IMR-90 (cell line): Measurements from ENCODE around the gene DCUN1D5. TPM values are rescaled to one million over a fixed set of nuclear protein-coding genes. Genes with fewer than 3 reads are reported as not detected.

ENCODE experiments used
- ATAC-seq: fragments of 200-7000 bp; cut with Tn5 transposase; 2 replicates; pipeline ENCODE4 v1.9.1; 2020; ENCODE audit warnings: low read depth, mild to moderate bottlenecking, moderate library complexity
- BruUV-seq: library from RNA; stranded (reverse); fragments of 400-500 nt; replicated peaks from 2 replicates; lab custom pipeline; 2021; lab: Mats Ljungman, UMichigan
- CTCF ChIA-PET: fragments of 300-600 bp; formaldehyde crosslinking; extraction: SDS; loops from one replicate; lab custom pipeline; 2021; ENCODE audit warnings: antibody characterized with exemption; lab: Yijun Ruan, JAX
- POLR2A ChIA-PET: fragments of 300-600 bp; sonication (Branson Sonifier 250); formaldehyde crosslinking; loops from one replicate; lab custom pipeline; 2022; ENCODE audit warnings: antibody characterized with exemption; ENCODE audit not compliant: unreplicated experiment; lab: Charles Lee
- DNase-seq: peaks from one replicate; pipeline ENCODE4 v3.0.0; 2013
- H2AFZ ChIP-seq: replicated peaks from 2 replicates; pipeline ENCODE3; 2013; ENCODE audit warnings: low read length, mild to moderate bottlenecking; ENCODE audit not compliant: poor library complexity
- H2AK5ac ChIP-seq: 2 replicates; pipeline ENCODE4 v1.6.1; 2013; ENCODE audit warnings: low read depth, low read length, inconsistent platforms
- H2AK9ac ChIP-seq: replicated peaks from 2 replicates; pipeline ENCODE3; 2013; ENCODE audit warnings: mild to moderate bottlenecking, low read depth, low read length, moderate library complexity; ENCODE audit not compliant: poor library complexity
- H2BK120ac ChIP-seq: 2 replicates; pipeline ENCODE4 v1.6.1; 2013; ENCODE audit warnings: low read depth, low read length, inconsistent platforms
- H2BK15ac ChIP-seq: 3 replicates; pipeline ENCODE4 v1.6.1; 2013; ENCODE audit warnings: low read depth, low read length, inconsistent platforms
- H2BK20ac ChIP-seq: 2 replicates; pipeline ENCODE4 v1.6.1; 2013; ENCODE audit warnings: low read depth, mild to moderate bottlenecking, inconsistent platforms, low read length, moderate library complexity
- H2BK5ac ChIP-seq: 2 replicates; pipeline ENCODE4 v1.6.1; 2013; ENCODE audit warnings: mild to moderate bottlenecking, low read depth, low read length, inconsistent platforms; ENCODE audit not compliant: poor library complexity, severe bottlenecking
- H3K14ac ChIP-seq: replicated peaks from 2 replicates; pipeline ENCODE4 v1.6.1; 2013; ENCODE audit warnings: low read depth, low read length, inconsistent platforms
- H3K18ac ChIP-seq: 2 replicates; pipeline ENCODE4 v1.6.1; 2013; ENCODE audit warnings: low read depth, low read length, control low read depth
- H3K23ac ChIP-seq: 2 replicates; pipeline ENCODE4 v1.6.1; 2013; ENCODE audit warnings: low read depth, low read length, inconsistent platforms
- H3K27ac ChIP-seq: 2 replicates; pipeline ENCODE4 v1.5.1; 2013; ENCODE audit warnings: mild to moderate bottlenecking, control low read depth, low read length; ENCODE audit not compliant: insufficient read depth
- H3K27me3 ChIP-seq: 2 replicates; pipeline ENCODE4 v1.6.1; 2013; ENCODE audit warnings: low read length; ENCODE audit not compliant: control insufficient read depth, insufficient read depth
- H3K36me3 ChIP-seq: 2 replicates; pipeline ENCODE4 v1.6.1; 2013; ENCODE audit warnings: low read length, mixed read lengths; ENCODE audit not compliant: control insufficient read depth, insufficient read depth
- H3K4ac ChIP-seq: 2 replicates; pipeline ENCODE4 v1.6.1; 2013; ENCODE audit warnings: low read depth, low read length, inconsistent platforms
- H3K4me1 ChIP-seq: 2 replicates; pipeline ENCODE4 v1.6.1; 2013; ENCODE audit warnings: low read length, mixed read lengths; ENCODE audit not compliant: control insufficient read depth, insufficient read depth
- H3K4me2 ChIP-seq: 2 replicates; pipeline ENCODE4 v1.6.1; 2013; ENCODE audit warnings: low read depth, mild to moderate bottlenecking, control low read depth, low read length, moderate library complexity
- H3K4me3 ChIP-seq: 2 replicates; pipeline ENCODE4 v1.5.1; 2013; ENCODE audit warnings: low read depth, mild to moderate bottlenecking, control low read depth, low read length, moderate library complexity; ENCODE audit not compliant: insufficient read depth
- H3K56ac ChIP-seq: 2 replicates; pipeline ENCODE4 v1.6.1; 2013; ENCODE audit warnings: low read length, inconsistent platforms; ENCODE audit not compliant: insufficient read depth; ENCODE audit errors: extremely low read depth
- H3K79me1 ChIP-seq, 2 experiments: 2 replicates each; pipeline ENCODE4 v1.6.1; 2013; ENCODE audit warnings: low read length in 2 of 2, inconsistent platforms in 1 of 2, low read depth in 1 of 2
- H3K9ac ChIP-seq: 2 replicates; pipeline ENCODE4 v1.6.1; 2013; ENCODE audit warnings: low read depth, low read length, control low read depth
- H3K9me1 ChIP-seq: 2 replicates; pipeline ENCODE4 v1.6.1; 2013; ENCODE audit warnings: low read length, inconsistent platforms; ENCODE audit not compliant: insufficient read depth
- H3K9me3 ChIP-seq: 2 replicates; pipeline ENCODE4 v1.6.1; 2013; ENCODE audit warnings: low read length; ENCODE audit not compliant: control insufficient read depth, insufficient read depth
- H4K20me1 ChIP-seq: 2 replicates; pipeline ENCODE4 v1.6.1; 2013; ENCODE audit warnings: low read length, inconsistent platforms; ENCODE audit not compliant: insufficient read depth
- H4K5ac ChIP-seq: 2 replicates; pipeline ENCODE4 v1.6.1; 2013; ENCODE audit warnings: mild to moderate bottlenecking, low read depth, low read length, control low read depth
- H4K8ac ChIP-seq, 2 experiments: 2 replicates each; pipeline ENCODE4 v1.6.1; 2013; ENCODE audit warnings: low read depth in 2 of 2, low read length in 2 of 2, control low read depth in 1 of 2, inconsistent platforms in 1 of 2
- H4K91ac ChIP-seq: 2 replicates; pipeline ENCODE4 v1.6.1; 2013; ENCODE audit warnings: low read depth, low read length, inconsistent platforms; ENCODE audit not compliant: insufficient read depth
- BHLHE40 ChIP-seq: fragments of 150-350 bp; IDR thresholded peaks from 2 replicates; pipeline ENCODE4 v1.6.1; 2016; ENCODE audit warnings: mild to moderate bottlenecking, low read depth, low read length
- CEBPB ChIP-seq: IDR thresholded peaks from 2 replicates; pipeline ENCODE4 v1.6.1; 2012; ENCODE audit warnings: low read depth, low read length, improper control_type of control experiment
- CHD1 ChIP-seq: IDR thresholded peaks from 2 replicates; pipeline ENCODE4 v1.6.1; 2012; ENCODE audit warnings: low read depth, low read length, improper control_type of control experiment
- FOS ChIP-seq: fragments of 150-350 bp; IDR thresholded peaks from 2 replicates; pipeline ENCODE4 v1.6.1; 2016; ENCODE audit warnings: low read depth, low read length
- MAFK ChIP-seq: IDR thresholded peaks from 2 replicates; pipeline ENCODE4 v1.6.1; 2012; ENCODE audit warnings: low read depth, low read length, improper control_type of control experiment
- MAZ ChIP-seq: IDR thresholded peaks from 2 replicates; pipeline ENCODE4 v1.6.1; 2012; ENCODE audit warnings: low read depth, mild to moderate bottlenecking, low read length, improper control_type of control experiment, moderate library complexity, borderline replicate concordance
- MXI1 ChIP-seq: IDR thresholded peaks from 2 replicates; pipeline ENCODE4 v1.6.1; 2012; ENCODE audit warnings: low read depth, mild to moderate bottlenecking, low read length, moderate library complexity, borderline replicate concordance
- NFE2L2 ChIP-seq: fragments of 150-350 bp; IDR thresholded peaks from 2 replicates; pipeline ENCODE4 v1.6.1; 2016; ENCODE audit warnings: low read depth, mild to moderate bottlenecking, low read length
- POLR2A ChIP-seq: IDR thresholded peaks from 2 replicates; pipeline ENCODE4 v1.6.1; 2012; ENCODE audit warnings: mild to moderate bottlenecking, low read depth, low read length
- RAD21 ChIP-seq: IDR thresholded peaks from 2 replicates; pipeline ENCODE4 v1.6.1; 2012; ENCODE audit warnings: low read length, improper control_type of control experiment
- RCOR1 ChIP-seq: IDR thresholded peaks from 2 replicates; pipeline ENCODE4 v1.6.1; 2012; ENCODE audit warnings: mild to moderate bottlenecking, low read length, improper control_type of control experiment; ENCODE audit not compliant: insufficient replicate concordance
- RFX5 ChIP-seq: IDR thresholded peaks from 2 replicates; pipeline ENCODE4 v1.8.0; 2012; ENCODE audit warnings: low read depth, mild to moderate bottlenecking, low read length, moderate library complexity
- USF2 ChIP-seq: fragments of 150-350 bp; IDR thresholded peaks from 2 replicates; pipeline ENCODE4 v1.6.1; 2017; ENCODE audit warnings: mild to moderate bottlenecking, antibody characterized with exemption, low read length, low read depth
- dilution Hi-C: fragments of 300-500 bp; cut with HindIII; formaldehyde crosslinking; loops from one replicate; pipeline ENCODE4 v1.14.3; 2018; ENCODE audit warnings: low sequenced_read_pairs; ENCODE audit not compliant: unreplicated experiment
- in situ Hi-C: fragments of 300-500 bp; cut with MboI; formaldehyde crosslinking; loops from 3 replicates; pipeline ENCODE4 v1.14.3; 2019; ENCODE audit warnings: low sequenced_read_pairs, inconsistent platforms, mixed read lengths
- intact Hi-C: fragments of 100-400 bp; cut with micrococcal nuclease; formaldehyde crosslinking; loops from 2 replicates; pipeline ENCODE4 v1.10.0; 2022
- polyA plus RNA-seq, 3 experiments: library from polyadenylated mRNA; depleted of rRNA; stranded (reverse); fragments of >200 nt; gene quantifications; 2 replicates each; pipeline ENCODE4 v1.2.3, GENCODE V29; 2012; ENCODE audit warnings: low replicate concordance in 1 of 3
- total RNA-seq: library from RNA; depleted of rRNA; stranded (reverse); fragments of >200 nt; gene quantifications from 2 replicates; pipeline ENCODE4 v1.2.3, GENCODE V29; 2012
- TF ChIP-seq, protein P1 (sequence below): fragments of 150-350 bp; IDR thresholded peaks from 2 replicates; pipeline ENCODE4 v1.6.1; 2016; ENCODE audit warnings: low read depth, mild to moderate bottlenecking, low read length, moderate library complexity, borderline replicate concordance
- TF ChIP-seq, protein P2 (sequence below): conservative IDR thresholded peaks from 2 replicates; pipeline ENCODE4 v1.5.1; 2012; ENCODE audit warnings: mild to moderate bottlenecking, low read depth, low read length, improper control_type of control experiment

DCUN1D5 gene
- total and polyA plus RNA-seq, 2 of the 4 experiments (the other 2 are of a cell fraction), result 47.8 to 58.3 TPM

DNA sequence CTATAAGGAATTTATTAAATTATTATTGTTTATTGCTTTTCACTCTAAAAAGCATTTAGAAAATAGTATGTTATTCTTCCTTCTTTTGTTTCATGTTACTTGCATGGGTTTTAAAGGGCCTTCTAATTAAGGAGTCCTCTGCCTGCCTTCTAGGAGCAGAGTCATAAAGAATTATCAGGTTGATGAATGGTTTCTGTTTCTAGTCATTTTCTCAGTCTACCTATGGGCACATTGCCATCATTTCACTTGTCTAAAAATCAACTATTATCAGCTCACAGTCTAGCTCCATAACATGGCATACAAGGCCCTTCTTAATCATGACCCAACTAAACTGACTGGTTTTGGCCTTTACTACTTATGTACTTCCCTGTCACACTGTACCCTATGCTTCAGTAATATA is 33.5 kb upstream of the DCUN1D5 start:
- Histone ChIP-seq H3K79me1 (no peaks in the 10 kb centered on the region), H3K23ac (no peak overlapping the region), H3K4me2 (no peak overlapping the region), H2AK9ac (no peak overlapping the region), H2BK120ac (no peak overlapping the region), H3K36me3 (peaks cover 7% of the 10 kb centered on the region; the same call in 1 of the 2 replicates), H3K27ac (no peak overlapping the region), H4K20me1 (no peaks in the 10 kb centered on the region), H3K9me1 (no peaks in the 10 kb centered on the region), H3K4ac (no peak overlapping the region), H3K18ac (no peak overlapping the region), H3K14ac (no peak overlapping the region), H4K5ac (no peak overlapping the region), H3K9ac (no peak overlapping the region), H2BK5ac (no peak overlapping the region), H2AFZ (no peak overlapping the region), H2AK5ac (no peak overlapping the region), H3K9me3 (no peaks in the 10 kb centered on the region), H2BK15ac (no peak overlapping the region), H3K4me3 (no peak overlapping the region), H2BK20ac (no peak overlapping the region), H3K56ac (no peak overlapping the region), H3K4me1 (no peaks in the 10 kb centered on the region), H3K27me3 (no peaks in the 10 kb centered on the region), H4K8ac (no peak overlapping the region), H4K91ac (no peak overlapping the region)
- intact Hi-C loops, result no loop called here
- dilution Hi-C loops, result no loop called here
- in situ Hi-C loops, result no loop called here
- CTCF ChIA-PET, result interaction anchor here (1.0 kb wide), 1 partner anchor 16 kb away, joined by 6 read pairs; the partner anchor contains the start of gene DYNC2H1
- POLR2A ChIA-PET, result no interaction called here
- BruUV-seq, result no TSS peak
- ATAC-seq, result no peak
- no peak for TF ChIP-seq RAD21
- no peak for TF ChIP-seq RCOR1
- no peak for TF ChIP-seq RFX5
- TF ChIP-seq, protein P1, sequence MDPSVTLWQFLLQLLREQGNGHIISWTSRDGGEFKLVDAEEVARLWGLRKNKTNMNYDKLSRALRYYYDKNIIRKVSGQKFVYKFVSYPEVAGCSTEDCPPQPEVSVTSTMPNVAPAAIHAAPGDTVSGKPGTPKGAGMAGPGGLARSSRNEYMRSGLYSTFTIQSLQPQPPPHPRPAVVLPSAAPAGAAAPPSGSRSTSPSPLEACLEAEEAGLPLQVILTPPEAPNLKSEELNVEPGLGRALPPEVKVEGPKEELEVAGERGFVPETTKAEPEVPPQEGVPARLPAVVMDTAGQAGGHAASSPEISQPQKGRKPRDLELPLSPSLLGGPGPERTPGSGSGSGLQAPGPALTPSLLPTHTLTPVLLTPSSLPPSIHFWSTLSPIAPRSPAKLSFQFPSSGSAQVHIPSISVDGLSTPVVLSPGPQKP, result no peak
- TF ChIP-seq BHLHE40, result no peak
- TF ChIP-seq USF2, result no peak
- TF ChIP-seq CEBPB, result no peak
- TF ChIP-seq MAZ, result no peak
- no peak for TF ChIP-seq POLR2A
- no peak for TF ChIP-seq NFE2L2
- TF ChIP-seq, protein P2, sequence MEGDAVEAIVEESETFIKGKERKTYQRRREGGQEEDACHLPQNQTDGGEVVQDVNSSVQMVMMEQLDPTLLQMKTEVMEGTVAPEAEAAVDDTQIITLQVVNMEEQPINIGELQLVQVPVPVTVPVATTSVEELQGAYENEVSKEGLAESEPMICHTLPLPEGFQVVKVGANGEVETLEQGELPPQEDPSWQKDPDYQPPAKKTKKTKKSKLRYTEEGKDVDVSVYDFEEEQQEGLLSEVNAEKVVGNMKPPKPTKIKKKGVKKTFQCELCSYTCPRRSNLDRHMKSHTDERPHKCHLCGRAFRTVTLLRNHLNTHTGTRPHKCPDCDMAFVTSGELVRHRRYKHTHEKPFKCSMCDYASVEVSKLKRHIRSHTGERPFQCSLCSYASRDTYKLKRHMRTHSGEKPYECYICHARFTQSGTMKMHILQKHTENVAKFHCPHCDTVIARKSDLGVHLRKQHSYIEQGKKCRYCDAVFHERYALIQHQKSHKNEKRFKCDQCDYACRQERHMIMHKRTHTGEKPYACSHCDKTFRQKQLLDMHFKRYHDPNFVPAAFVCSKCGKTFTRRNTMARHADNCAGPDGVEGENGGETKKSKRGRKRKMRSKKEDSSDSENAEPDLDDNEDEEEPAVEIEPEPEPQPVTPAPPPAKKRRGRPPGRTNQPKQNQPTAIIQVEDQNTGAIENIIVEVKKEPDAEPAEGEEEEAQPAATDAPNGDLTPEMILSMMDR, result no peak
- no peak for TF ChIP-seq MXI1
- no peak for TF ChIP-seq FOS
- TF ChIP-seq CHD1, result no peak
- no peak for TF ChIP-seq MAFK
- DNase-seq, result no peak
